A549 treated with Hydrocortisone at 1 μM for 4 hours (cell line): ENCODE results near the gene COL5A1. TPM values are rescaled to one million over a fixed set of nuclear protein-coding genes. Genes with fewer than 3 reads are reported as not detected.

Experiments
- total RNA-seq: library from RNA; stranded (reverse); fragments of 200-300 nt; extraction: Qiagen RNA extraction; gene quantifications from 5 replicates; pipeline ENCODE4 v1.2.3, GENCODE V29; 2022

COL5A1 gene
- total RNA-seq: 28.1 to 54.8 TPM (median 48.1 TPM) in 5 replicates

GRCh38 chr9:134641173-134641989 lies at the start of gene COL5A1:
Gene COL5A1 (plus strand): TSS chr9:134641803. CDS start chr9:134642188, 385 bp downstream.

GRCh38 chr9:134880484-134881312 lies 239.1 kb downstream of the COL5A1 start, which contains the start of gene FCN2:
Gene FCN2 (plus strand): TSS chr9:134880810. CDS start chr9:134880822, 12 bp downstream.

Other genes starting within 250 kb of the COL5A1 start
- not detected in 5 replicates for gene FCN2, start 239.0 kb downstream of the COL5A1 start, total RNA-seq